Stimulated activated CD4-positive, alpha-beta T cell treated with anti-CD3 and anti-CD28 coated beads, TNF-alpha, amount 100 ng/mL, for 24 hours (primary cell): Measurements from ENCODE around the gene FTCD.
"Not testable (repeated sequence)": the region's sequence is repeated elsewhere in the genome, so short reads cannot be mapped to it uniquely, and the experiment has no call there.

Source experiments
- DNase-seq, 3 experiments: peaks; one replicate each; pipeline ENCODE4 v3.0.0-alpha.2; 2020; ENCODE audit warnings: low read depth in 3 of 3

The FTCD gene

DNA sequence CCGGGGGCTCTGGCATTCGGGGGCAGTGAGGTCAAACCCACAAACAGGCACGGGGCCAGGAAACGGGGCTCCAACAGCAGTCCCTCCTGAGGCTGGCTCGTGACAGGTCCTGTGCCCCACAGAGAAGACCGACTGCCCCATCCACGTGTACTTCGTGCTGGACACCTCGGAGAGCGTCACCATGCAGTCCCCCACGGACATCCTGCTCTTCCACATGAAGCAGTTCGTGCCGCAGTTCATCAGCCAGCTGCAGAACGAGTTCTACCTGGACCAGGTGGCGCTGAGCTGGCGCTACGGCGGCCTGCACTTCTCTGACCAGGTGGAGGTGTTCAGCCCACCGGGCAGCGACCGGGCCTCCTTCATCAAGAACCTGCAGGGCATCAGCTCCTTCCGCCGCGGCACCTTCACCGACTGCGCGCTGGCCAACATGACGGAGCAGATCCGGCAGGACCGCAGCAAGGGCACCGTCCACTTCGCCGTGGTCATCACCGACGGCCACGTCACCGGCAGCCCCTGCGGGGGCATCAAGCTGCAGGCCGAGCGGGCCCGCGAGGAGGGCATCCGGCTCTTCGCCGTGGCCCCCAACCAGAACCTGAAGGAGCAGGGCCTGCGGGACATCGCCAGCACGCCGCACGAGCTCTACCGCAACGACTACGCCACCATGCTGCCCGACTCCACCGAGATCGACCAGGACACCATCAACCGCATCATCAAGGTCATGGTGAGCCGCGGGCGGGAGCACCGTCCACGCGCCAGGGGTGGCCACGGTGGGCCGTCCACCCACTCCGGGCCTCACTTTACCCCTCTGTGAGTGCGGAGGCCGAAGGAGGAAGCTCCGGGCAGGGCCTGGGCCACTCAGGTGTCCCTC lies 43.3 kb downstream of the FTCD start:
- DNase-seq = no peak

DNA sequence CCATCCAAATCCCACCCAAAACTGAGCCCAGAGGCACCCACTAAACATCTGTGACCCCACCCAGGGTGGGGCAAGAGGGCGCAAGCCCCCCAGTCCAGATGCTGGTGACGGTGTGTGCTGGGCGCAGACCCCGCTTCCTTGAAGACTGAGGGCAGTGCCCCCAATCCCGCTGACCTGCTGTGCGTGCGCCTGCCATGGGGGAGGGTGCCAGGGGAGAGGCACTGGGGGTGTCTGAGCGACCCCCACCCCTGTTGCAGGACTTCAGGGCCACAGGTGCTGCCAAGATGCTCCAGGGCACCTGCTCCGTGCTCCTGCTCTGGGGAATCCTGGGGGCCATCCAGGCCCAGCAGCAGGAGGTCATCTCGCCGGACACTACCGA lies 44.2 kb downstream of the FTCD start:
- no peak for DNase-seq

DNA sequence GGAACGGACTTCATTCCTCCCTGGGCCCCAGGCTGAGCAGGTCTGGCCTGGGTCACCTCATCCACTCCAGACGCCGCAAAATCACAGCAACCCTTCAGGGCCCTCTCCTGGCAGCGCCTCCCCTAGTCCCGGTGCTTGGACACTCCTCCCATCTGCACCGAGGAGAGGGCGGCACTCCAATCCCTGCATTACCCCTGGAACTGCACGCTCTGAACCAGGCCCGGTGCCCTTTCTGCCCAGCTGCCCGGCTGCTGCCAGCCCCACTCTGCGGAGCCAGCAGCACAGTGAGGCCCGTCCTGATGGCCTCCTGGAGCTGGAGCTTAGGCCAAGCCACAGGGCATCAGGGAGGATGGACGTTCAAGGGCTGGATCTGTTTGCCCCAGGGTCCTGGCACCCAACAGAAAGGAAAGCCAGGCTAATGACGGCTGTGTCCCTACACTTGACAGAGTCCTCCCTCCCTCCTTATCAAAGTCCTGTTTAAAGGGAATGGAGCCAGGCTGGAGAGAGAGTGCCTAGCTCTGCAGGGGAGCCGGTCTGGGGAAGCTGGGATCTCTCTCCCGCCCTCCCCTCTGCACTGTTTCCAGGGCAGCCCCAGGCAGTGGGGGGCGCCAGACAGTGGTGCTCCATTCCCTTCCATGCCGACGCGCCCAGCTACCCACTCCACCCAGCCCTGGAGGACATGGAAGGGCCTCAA lies 44.7 kb downstream of the FTCD start:
- no peak for DNase-seq

DNA sequence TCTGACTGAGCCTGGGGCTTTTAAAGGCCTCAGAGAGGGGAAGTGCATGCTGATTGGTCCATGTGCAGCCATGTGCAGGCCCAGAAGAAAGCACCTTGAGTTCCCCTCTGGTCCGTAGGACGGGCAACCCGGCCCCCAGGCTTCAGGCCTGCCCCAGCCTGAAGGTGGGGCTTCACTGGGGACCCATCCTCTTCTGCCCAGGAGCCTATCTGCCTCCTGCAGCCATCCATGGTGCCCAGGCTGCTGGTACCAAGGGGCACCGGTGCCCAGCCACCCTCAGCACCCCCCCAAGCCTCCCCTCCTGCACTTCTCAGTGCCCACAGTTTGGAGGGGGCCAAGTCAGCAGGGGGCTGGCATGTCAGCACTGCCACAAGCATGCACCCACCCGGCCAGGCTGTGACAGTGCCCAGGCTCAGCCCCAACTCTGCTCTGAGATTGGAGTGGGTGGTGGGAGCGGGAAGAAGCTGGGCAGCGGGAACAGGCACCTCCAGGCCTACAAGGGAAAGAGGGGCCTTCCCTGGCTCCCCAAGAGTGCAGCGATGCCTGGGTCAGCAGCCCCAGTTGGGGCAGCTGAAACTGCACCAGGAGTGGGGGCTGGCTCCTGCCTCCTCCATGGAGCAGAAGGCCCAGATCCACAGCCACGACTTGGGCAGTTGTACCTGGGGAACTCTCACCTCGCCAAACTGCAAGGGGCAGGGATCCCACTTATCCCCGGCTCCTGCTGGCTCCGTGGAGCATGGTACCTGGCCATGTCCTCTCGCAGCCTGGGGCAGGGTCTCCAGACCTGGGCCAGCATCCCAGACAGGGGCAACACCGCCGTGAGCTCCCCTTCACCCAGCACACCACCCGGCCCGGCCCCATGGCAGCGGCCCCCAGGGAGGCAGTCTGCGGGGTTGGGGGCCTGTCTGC lies 45.8 kb downstream of the FTCD start:
- DNase-seq = no peak

DNA sequence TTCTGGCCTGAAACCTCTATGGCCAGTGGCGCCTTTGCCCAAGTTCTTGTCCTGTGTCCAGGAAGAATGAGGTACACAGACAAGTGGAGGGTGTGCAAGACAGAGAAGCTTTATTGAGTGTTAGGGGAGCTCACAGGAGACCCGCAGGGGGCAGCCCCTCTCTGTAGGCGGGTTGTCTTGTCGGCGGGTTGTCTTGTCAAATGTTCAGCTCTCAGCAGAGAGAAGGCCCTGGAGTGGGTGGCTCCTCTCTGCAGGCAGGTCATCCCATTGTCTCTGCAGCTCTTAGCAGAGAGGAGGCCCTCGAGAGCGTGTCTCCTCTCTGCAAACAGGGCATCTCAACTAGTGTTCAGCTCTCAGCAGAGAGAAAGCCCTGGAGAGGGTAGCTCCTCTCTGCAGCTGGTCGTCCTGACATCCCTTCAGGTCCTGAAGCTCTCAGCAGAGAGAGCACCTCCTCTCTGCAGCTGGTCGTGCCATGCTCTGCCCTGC lies 46.5 kb downstream of the FTCD start:
- DNase-seq = no peak

DNA sequence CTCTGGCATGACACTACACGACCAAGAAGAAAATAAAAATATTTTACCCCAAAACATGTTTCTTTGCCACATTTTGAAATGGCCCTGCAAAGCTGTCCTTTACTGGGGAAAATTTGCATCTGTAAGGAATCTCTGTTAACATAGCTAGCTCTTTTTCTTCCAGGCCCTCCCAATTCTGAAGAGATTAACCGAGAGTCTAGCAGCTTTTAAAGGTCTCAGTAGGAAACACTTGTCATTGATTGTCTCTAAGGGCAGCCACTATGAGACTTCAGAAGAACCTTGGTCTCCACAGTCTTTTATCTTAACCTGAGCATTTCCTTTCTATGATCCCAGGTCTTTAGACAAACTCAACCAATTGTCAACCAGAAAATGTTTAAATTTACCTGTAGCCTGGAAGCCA lies 48.0 kb downstream of the FTCD start:
- not testable (repeated sequence) for DNase-seq

DNA sequence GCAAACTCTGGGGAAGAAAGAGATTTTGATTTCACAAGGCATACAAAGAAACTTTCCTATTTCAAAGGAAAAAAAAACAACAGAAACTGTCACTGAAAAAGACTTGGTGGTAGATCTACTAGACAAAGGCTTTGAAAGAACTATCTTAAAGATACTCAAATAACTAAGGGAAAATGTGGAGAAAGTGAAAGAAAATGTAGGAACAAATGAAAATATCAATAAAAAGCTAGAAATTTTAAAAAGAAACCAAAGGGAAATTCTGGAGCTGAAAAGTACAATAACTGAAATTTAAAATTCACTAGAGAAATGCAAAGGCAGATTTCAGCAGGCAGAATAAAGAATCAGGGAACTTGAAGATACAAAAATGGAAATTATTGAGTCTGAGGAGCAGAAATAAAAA lies 51.3 kb downstream of the FTCD start:
- no peak for DNase-seq

DNA sequence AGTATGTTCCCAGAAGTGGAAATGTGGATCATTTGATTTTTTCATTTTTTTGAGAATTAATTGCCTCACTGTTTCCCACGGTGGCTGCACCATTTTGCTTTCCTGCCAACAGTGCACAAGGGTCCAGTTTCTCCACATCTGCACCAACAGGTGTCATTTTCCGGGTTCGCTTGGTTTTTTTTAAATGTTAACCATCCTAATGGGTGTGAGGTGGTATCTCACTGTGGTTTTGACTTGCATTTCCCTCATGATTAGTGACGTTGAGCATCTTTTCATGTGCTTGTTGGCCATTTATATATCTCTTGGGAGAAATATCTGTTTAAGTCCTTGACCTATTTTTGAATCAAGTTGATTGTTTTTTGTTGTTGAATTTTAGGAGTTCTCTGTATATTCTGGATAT lies 54.5 kb downstream of the FTCD start:
- DNase-seq = no peak

DNA sequence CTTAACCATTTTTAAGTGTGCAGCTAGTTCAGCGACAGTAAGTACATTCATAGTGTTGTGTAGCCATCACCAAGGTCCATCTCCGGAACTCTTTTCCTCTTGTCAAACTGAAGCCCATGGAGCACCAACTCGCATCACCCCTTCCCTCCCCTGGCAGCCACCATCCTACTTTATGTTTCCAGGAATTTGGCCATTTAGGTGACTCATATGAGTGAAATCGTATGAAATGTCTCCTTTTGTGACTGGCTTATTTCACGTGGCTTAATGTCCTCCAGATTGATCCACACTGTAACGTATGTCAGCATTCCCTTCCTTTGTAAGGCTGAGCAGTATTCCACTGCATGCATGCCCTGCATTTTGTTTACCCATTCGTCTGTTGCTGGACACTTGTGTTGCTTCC lies 55.0 kb downstream of the FTCD start:
- no peak for DNase-seq

DNA sequence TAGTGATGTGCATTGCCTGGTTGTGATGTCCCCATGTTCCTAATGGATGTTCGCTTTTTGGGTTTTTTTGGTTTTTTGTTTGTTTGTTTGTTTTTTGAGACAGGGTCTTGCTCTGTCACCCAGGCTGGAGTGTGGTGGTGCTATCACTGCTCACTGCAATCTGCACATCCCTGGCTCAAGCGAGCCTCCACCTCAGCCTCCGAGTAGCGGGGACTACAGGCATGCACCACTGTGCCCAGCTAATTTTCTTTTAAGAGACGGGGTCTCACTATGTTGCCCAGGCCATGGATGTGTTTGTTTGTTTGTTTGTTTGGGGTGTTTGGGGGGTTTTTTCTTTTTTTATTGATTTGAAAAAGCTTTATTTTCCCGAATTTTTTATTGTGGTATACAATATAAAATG lies 55.4 kb downstream of the FTCD start:
- DNase-seq = no peak

DNA sequence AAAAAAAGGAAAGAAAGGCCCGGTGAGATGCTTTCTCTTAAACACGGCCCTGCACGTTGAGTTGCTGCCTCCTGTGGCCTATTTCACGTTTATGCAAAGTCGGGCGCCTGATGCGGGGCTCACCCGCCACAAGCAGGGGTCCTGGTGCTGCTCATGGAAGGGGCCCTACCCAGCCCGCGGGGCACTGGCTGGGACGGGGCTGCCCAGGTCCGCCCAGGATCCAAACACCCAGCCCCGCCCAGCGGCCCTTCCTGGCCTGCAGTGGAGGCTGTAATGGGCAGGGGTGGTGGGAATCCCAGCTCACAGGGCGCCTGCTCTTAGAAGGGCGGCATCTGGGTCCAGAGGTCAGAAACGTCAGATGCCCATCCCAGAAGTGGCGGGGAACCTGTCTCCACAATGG lies 55.9 kb downstream of the FTCD start:
- no peak for DNase-seq

DNA sequence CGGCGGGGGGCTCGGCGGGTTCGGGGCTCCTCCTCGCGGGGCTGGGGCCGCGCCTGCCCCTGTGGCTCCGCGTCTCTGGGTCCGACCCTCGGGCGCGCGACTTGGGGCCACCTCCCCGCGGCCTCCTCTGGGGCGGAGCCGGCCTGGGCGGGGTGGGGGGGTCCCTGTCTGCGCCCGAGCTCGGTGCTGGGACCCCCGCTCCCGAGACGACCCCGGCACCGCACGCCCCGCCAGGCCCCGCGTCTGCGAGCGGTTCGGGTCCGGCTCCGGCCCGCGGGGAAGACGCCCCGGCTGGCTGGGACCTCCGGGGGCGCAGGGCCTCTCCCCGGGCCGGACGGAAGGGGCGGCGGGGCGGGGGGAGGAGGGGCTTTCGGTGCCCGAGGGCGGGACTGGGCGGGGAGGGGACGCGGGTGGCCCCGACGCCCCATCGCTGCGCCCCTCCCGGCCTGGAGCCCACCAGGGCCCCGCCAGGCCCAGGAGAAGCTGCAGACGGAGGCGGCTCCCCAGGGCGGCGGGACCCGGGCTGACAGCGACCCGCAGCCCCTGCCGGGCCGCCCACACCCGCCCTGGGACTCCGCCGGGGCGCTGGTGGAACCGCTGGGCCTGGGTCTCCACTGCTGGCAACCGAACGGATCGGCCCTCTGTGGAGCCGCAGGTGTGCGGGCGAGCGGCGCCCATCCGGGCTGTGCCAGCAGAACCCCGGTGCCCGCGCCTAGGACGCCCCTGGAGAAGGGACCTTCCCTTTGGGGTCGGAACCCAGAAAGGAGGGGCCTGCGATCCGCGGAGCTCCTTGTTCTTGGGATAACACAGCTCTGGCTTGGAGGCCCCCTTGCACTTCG lies 56.9 kb downstream of the FTCD start:
- DNase-seq = no peak

DNA sequence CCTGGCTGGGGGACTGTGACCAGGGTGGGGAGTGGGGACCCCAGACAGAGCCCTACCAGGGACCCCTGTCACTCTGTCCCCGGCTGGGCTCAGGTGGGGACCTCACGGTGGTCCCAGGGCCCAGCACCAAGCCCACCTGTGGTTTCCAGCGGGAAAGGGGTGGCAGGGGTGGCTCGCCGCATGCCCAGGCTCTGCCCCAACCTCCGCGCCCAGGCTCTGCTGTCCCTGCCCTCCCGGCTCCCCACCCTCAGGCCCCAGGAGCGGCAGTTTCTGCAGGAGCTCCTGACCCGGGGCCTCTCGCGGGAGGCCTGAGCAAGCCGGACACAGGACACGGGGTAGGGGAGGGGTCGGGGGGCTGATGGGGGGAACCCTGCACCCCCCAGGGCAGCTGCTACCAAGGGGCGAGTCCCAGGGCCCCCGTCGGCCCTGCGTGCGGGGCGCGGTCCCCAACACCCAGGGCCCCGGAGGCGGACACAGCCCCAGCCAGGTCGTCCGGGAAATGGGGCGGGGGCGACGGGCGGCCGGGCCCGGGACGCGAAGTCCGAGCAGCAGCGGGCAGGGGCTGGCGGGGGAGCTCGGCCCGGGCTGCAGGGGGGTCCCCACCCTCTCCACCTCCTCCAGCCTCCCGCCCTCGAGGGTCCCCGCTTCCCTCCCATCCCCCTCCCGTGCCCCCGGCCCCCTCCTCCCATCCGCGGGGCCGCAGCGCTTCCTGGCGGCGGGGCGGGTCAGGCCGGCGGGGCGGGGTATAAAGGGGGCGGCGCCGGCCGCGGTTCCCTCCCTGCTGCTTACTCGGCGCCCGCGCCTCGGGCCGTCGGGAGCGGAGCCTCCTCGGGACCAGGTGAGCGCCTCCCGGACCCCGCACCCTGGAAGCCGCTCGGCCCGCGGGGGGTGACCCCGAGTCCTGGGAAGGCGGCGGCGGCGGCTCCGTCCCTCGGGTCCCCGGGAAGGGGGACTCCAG lies 57.8 kb downstream of the FTCD start, which contains the start of gene COL6A2:
TSS of gene COL6A2 (plus strand) at position 777 of the 958 bp plus-strand sequence.
- peak; percentile 7 to 59 (median 22) for DNase-seq

DNA sequence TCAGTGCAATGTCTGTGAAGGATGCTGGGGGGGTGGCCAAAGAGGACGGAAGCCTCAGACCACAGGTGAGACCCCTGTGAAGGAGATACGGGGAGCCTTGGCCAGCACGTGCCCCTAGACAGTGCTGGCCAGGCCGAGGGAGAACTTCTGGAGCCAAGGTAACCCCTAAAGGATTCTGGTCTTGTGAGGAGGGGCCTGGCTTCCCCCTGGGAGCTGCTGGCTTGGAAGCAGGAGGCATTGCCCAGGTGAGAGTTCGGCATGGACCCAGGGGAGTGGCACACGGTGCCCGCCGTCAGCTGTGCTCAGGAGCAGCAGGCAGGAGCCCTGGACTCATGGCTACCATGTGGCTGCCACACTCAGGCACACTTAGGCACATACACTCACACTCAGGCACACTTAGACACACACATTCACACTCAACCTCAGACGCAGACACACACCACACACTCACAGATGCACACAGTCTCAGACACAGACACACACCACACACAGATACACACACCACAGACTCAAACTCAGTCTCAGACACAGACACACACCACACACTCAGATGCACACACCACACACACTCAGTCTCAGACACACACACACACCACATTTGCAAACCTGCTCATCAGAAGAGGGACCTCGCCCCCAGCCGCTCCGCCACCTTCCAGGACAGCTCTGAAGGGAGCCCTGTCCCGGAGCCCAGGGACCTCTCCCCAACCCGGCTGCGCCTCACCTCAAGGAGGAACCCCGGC lies 58.6 kb downstream of the FTCD start:
- DNase-seq = no peak

DNA sequence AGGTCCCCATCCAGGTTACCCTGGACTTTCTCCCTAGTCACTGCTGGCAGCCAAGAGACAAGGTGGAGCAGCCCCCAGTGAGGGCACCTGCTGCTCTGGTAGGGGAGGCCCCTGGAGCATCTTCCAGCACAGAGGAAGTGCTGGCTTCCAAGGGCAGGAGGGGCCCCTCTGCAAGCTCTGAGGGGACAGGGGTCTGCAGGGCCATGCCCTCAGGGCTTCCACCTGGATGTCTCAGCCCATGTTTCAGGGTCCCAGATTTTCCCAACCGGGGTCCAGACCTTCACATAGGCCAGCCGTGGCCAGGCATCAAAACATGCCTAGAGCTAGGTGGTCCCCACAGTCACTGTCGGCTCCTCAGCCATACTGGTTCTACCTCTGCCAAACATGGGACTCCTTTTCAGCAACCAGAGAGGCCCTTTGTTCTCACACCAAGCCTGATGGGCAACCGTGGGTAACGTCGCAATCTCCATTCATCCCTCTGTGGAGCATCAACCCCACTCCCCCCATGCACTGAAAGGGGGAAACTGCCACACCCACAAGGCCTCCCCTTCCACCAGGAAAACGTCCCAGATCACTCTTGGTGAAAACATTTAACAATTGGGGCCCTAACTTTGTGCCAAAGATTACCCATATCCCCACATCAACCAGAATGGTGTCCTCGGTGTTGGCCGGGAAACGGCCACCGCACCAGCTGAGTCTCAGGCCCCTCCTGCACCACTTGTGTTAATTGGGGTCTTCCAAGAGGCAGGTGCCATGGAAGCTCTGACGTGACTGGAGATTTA lies 59.4 kb downstream of the FTCD start:
- no peak for DNase-seq

DNA sequence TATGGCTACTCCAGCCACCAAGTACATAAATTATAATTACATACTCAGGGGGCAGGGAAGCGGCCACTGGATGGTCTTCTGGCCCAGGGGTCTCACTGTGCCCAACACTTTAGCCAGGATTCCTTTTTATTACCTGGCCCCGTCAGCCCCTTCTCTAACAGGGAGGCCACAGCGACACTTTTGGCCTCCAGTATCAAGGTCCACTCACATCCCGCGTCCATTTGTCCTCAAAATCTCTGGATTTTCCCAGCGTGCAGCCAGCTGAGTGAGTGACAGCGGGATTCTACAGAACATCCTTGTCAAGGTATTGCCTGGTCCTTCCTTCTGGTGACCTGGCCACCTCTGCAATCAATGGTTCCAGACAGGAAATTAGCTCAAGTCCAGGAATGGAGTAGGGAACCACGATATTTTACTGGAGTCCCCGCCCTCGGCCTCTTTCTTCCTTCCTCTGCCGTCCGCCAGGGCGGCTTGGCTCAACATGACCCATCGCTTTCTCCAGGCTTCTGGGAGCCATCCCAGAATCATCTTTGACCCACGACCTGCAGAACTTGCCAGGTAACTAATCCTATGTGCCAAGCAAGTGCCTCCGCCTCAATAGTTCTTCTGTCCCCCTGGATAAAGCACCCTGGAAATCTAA lies 60.2 kb downstream of the FTCD start:
- DNase-seq = no peak

DNA sequence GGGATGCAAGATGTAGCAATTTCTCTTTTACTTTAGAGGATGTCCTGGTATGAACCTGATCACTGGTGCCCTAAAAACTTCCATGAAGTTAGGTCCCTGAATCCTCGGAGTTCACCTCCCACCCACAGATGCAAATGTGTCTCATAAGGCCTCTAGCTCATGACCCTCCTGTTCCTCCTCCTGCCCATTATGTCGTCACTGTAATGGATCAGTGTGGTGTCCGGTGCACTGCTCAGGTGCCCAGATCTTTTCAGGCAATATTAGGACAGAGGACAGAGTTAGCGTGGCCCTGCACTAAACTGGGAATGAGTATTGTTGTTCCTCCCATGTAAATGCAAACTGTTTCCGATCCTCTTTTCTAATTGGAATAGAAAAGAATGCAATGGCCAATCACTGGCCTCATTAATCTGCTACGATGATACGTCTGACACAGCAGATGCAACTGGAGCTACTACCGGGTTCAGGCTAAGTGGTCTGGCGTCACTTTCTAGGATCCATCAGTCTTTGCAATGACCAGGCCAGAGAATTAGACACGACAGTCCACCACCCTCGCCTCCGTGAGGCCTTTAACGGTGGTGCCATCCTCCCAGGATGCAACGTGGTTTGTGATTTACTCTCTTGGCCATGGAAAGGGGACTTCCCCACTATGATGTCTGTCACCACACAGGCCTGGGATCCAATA lies 60.8 kb downstream of the FTCD start:
- no peak for DNase-seq
